Endothelial cell of umbilical vein (primary cell): ENCODE results near the gene ETV6. TPM values are rescaled to one million over a fixed set of nuclear protein-coding genes. Genes with fewer than 3 reads are reported as not detected.

Experiments used
- BruUV-seq: library from RNA; stranded (reverse); fragments of 400-500 nt; replicated peaks from 2 replicates; lab custom pipeline; 2021; lab: Mats Ljungman, UMichigan
- CTCF ChIA-PET: fragments of 300-600, 350-600 bp; sonication (Branson Sonifier 250); formaldehyde crosslinking; loops from one replicate; lab custom pipeline; 2021; ENCODE audit warnings: antibody characterized with exemption, inconsistent platforms; lab: Charles Lee
- POLR2A ChIA-PET: fragments of 300-600, 350-600 bp; sonication (Branson Sonifier 250); formaldehyde crosslinking; loops from one replicate; lab custom pipeline; 2021; ENCODE audit warnings: antibody characterized with exemption, inconsistent platforms; lab: Charles Lee
- DNase-seq: peaks from one replicate; pipeline ENCODE4 v3.0.0-alpha.2; 2011; ENCODE audit warnings: low read depth, low spot score
- FAIRE-seq: peaks from 2 replicates; lab custom pipeline; 2011; peaks lifted over from hg19 to GRCh38; lab: Jason Lieb, UNC
- H2AFZ ChIP-seq: 2 replicates; pipeline ENCODE4 v1.6.0; 2012; ENCODE audit warnings: low read depth, low read length, control low read depth, inconsistent platforms
- H3K27ac ChIP-seq: 2 replicates; pipeline ENCODE4 v1.5.1; 2011; ENCODE audit warnings: low read depth, mild to moderate bottlenecking, control low read depth, low read length, moderate library complexity; ENCODE audit not compliant: insufficient read depth
- H3K27me3 ChIP-seq, 2 experiments: 2 replicates each; pipeline versions ENCODE4 v1.6.0 to v1.6.1; 2011; ENCODE audit warnings: low read length in 2 of 2, mixed read lengths in 1 of 2; ENCODE audit not compliant: control insufficient read depth in 2 of 2, insufficient read depth in 2 of 2
- H3K36me3 ChIP-seq, 2 experiments: 2 replicates in 1 of 2; 3 replicates in 1 of 2; pipeline ENCODE4 v1.5.1; 2011; ENCODE audit warnings: low read length in 2 of 2, mild to moderate bottlenecking in 1 of 2, moderate library complexity in 1 of 2; ENCODE audit not compliant: control insufficient read depth in 2 of 2, insufficient read depth in 2 of 2; ENCODE audit errors: extremely low read depth in 1 of 2
- H3K4me1 ChIP-seq: 3 replicates; pipeline ENCODE4 v1.5.1; 2011; ENCODE audit warnings: mild to moderate bottlenecking, low read length; ENCODE audit not compliant: control insufficient read depth, insufficient read depth; ENCODE audit errors: extremely low read depth
- H3K4me2 ChIP-seq: 2 replicates; pipeline ENCODE4 v1.6.1; 2011; ENCODE audit warnings: low read length, control low read depth, mixed read lengths; ENCODE audit not compliant: insufficient read depth
- H3K4me3 ChIP-seq, 3 experiments: fragments of 200-600 bp in 1 of 3; sonication (generic), shearing (Covaris generic) in 1 of 3; replicated peaks in 1 of 3; 2 replicates each; pipeline ENCODE4 v1.5.1; 2011 to 2016; ENCODE audit warnings: control low read depth in 3 of 3, low read length in 3 of 3, mild to moderate bottlenecking in 2 of 3, inconsistent platforms in 1 of 3, low read depth in 1 of 3, moderate library complexity in 1 of 3; ENCODE audit not compliant: insufficient read depth in 1 of 3
- H3K79me2 ChIP-seq: 2 replicates; pipeline ENCODE4 v1.6.0; 2012; ENCODE audit warnings: low read length, inconsistent platforms; ENCODE audit not compliant: control insufficient read depth, insufficient read depth
- H3K9ac ChIP-seq: replicated peaks from 2 replicates; pipeline ENCODE3; 2011; ENCODE audit warnings: low read length, control low read depth; ENCODE audit not compliant: insufficient read depth; ENCODE audit errors: extremely low read depth
- H3K9me1 ChIP-seq: replicated peaks from 3 replicates; pipeline ENCODE4 v1.6.0; 2011; ENCODE audit warnings: mild to moderate bottlenecking, low read length; ENCODE audit not compliant: control insufficient read depth, insufficient read depth; ENCODE audit errors: extremely low read depth
- H3K9me3 ChIP-seq: replicated peaks from 2 replicates; pipeline ENCODE4 v1.5.1; 2012; ENCODE audit warnings: low read length, inconsistent platforms; ENCODE audit not compliant: control insufficient read depth, insufficient read depth
- H4K20me1 ChIP-seq: replicated peaks from 2 replicates; pipeline ENCODE3; 2011; ENCODE audit warnings: mild to moderate bottlenecking, low read length; ENCODE audit not compliant: control insufficient read depth, insufficient read depth; ENCODE audit errors: extremely low read depth
- EZH2 ChIP-seq: IDR thresholded peaks from 2 replicates; pipeline ENCODE4 v1.6.1; 2012; ENCODE audit warnings: borderline replicate concordance, low read depth, mild to moderate bottlenecking, moderate library complexity, low read length, inconsistent platforms; ENCODE audit not compliant: severe bottlenecking
- FOS ChIP-seq: IDR thresholded peaks from 2 replicates; pipeline ENCODE4 v1.6.1; 2011; ENCODE audit warnings: mild to moderate bottlenecking, low read length, moderate library complexity, borderline replicate concordance; ENCODE audit not compliant: insufficient read depth
- GATA2 ChIP-seq: IDR thresholded peaks from 2 replicates; pipeline ENCODE4 v1.7.0; 2011; ENCODE audit warnings: low read depth, mild to moderate bottlenecking, moderate library complexity, mixed read lengths, low read length; ENCODE audit not compliant: insufficient read length, insufficient read depth
- JUN ChIP-seq: IDR thresholded peaks from 2 replicates; pipeline ENCODE4 v1.6.1; 2011; ENCODE audit warnings: borderline replicate concordance, low read depth; ENCODE audit not compliant: insufficient read length, insufficient read depth
- MYC ChIP-seq: IDR thresholded peaks from one replicate; pipeline ENCODE4 v1.6.1; 2011; ENCODE audit warnings: mild to moderate bottlenecking, low read depth, low read length
- POLR2A ChIP-seq: IDR thresholded peaks from 2 replicates; pipeline ENCODE4 v1.6.1; 2012; ENCODE audit warnings: low read depth, mild to moderate bottlenecking, control low read depth, low read length
- POLR2AphosphoS5 ChIP-seq: IDR thresholded peaks from 2 replicates; pipeline ENCODE4 v1.6.1; 2012; ENCODE audit warnings: low read depth, mild to moderate bottlenecking, control low read depth, low read length, moderate library complexity; ENCODE audit not compliant: insufficient read depth
- dilution Hi-C: fragments of 300-500 bp; cut with MboI; formaldehyde crosslinking; loops from one replicate; pipeline ENCODE4 v1.15.0; 2019; ENCODE audit warnings: low sequenced_read_pairs; ENCODE audit not compliant: extremely low pct_ligation_motif_present
- intact Hi-C: fragments of 100-400 bp; cut with micrococcal nuclease; formaldehyde crosslinking; loops from one replicate; pipeline ENCODE4 v1.10.0; 2022
- polyA plus RNA-seq, 4 experiments: library from polyadenylated mRNA; depleted of rRNA in 3 of 4; stranded (reverse) in 3 of 4; unstranded in 1 of 4; fragments of >200 nt; gene quantifications; 2 replicates each; pipeline versions ENCODE4 v1.2.1 to v1.2.3, GENCODE V29; 2011 to 2012; ENCODE audit warnings: missing spikeins in 1 of 4
- total RNA-seq: library from RNA; stranded (reverse); gene quantifications from 2 replicates; pipeline ENCODE4 v1.2.3, GENCODE V29; 2021
- TF ChIP-seq, protein P1 (sequence below): IDR thresholded peaks from 2 replicates; pipeline ENCODE4 v1.6.1; 2011; ENCODE audit not compliant: insufficient read depth, insufficient read length
- TF ChIP-seq, protein P2 (sequence below), 2 donors: IDR thresholded peaks; 1 replicate in 1 of 2; 2 replicates in 1 of 2; pipeline ENCODE4 v1.5.1; 2011; ENCODE audit warnings: low read length in 2 of 2, mild to moderate bottlenecking in 2 of 2, moderate library complexity in 2 of 2, control low read depth in 1 of 2, inconsistent platforms in 1 of 2, low read depth in 1 of 2; ENCODE audit not compliant: insufficient read depth in 1 of 2; ENCODE audit errors: extremely low read depth in 1 of 2

Gene ETV6
- total and polyA plus RNA-seq, 2 donors (not counting 3 experiments of a cell fraction or from before 2014, with no cell fraction given), result 15.9 to 57.1 TPM

DNA sequence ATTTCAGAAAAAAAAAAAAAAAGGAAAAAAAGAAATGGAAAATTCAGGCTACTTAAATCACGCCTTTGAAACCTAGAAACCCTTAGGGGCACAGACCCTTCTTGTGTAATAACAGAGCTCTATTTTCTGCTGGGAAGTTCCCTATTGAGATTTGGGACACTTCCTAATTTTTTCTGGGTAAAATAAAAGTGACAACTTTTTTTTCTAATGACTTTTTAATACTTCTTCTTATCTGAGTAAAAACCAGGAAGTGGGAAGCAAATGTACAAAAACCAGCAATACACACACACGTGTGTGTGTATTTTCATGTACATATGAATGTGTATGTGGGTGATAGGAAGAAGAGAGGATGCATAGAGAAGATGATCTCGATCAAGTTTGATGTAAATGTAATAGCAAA, 35.8 kb downstream of the ETV6 start:
- Histone ChIP-seq H3K36me3 (no peaks in the 10 kb centered on the region), H3K9me3 (no peaks in the 10 kb centered on the region), H3K79me2 (peaks cover 87% of the 10 kb centered on the region), H3K9me1 (peaks cover 3% of the 10 kb centered on the region), H3K4me2 (no peak overlapping the region), H3K27ac (no peak overlapping the region), H3K9ac (no peak overlapping the region), H3K4me1 (peaks cover 7% of the 10 kb centered on the region), H4K20me1 (peaks cover 6% of the 10 kb centered on the region), H2AFZ (no peak overlapping the region), H3K27me3 (no peaks in the 10 kb centered on the region), H3K4me3 (no peak overlapping the region)
- intact Hi-C loops (no loop called here), dilution Hi-C loops (no loop called here)
- POLR2A ChIA-PET, result interaction anchor here (0.6 kb wide), 1 partner anchor 21 kb away, joined by 4 read pairs; no protein-coding TSS in a partner anchor
- FAIRE-seq (no peak), DNase-seq (no peak)
- no peak for TF ChIP-seq POLR2A
- TF ChIP-seq EZH2, result no peak
- no peak for TF ChIP-seq GATA2
- TF ChIP-seq, protein P1, sequence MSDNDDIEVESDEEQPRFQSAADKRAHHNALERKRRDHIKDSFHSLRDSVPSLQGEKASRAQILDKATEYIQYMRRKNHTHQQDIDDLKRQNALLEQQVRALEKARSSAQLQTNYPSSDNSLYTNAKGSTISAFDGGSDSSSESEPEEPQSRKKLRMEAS, result no peak
- TF ChIP-seq FOS, result no peak
- TF ChIP-seq MYC, result no peak
- TF ChIP-seq, protein P2, sequence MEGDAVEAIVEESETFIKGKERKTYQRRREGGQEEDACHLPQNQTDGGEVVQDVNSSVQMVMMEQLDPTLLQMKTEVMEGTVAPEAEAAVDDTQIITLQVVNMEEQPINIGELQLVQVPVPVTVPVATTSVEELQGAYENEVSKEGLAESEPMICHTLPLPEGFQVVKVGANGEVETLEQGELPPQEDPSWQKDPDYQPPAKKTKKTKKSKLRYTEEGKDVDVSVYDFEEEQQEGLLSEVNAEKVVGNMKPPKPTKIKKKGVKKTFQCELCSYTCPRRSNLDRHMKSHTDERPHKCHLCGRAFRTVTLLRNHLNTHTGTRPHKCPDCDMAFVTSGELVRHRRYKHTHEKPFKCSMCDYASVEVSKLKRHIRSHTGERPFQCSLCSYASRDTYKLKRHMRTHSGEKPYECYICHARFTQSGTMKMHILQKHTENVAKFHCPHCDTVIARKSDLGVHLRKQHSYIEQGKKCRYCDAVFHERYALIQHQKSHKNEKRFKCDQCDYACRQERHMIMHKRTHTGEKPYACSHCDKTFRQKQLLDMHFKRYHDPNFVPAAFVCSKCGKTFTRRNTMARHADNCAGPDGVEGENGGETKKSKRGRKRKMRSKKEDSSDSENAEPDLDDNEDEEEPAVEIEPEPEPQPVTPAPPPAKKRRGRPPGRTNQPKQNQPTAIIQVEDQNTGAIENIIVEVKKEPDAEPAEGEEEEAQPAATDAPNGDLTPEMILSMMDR (IDR thresholded peaks at IDR 0.05; ENCODE audit: extremely low read depth in 1 of 2, insufficient read depth in 1 of 2, low read depth in 1 of 2, low read length in 2 of 2), result no peak
- TF ChIP-seq POLR2AphosphoS5, result no peak
- no peak for TF ChIP-seq JUN
- no TSS peak for BruUV-seq
- CTCF ChIA-PET, result interaction anchor here (1.1 kb wide), 1 partner anchor 19 kb away, joined by 3 read pairs; no protein-coding TSS in a partner anchor
